ENCODE data around the gene N4BP3. TPM values are rescaled to one million over a fixed set of nuclear protein-coding genes. Genes with fewer than 3 reads are reported as not detected.

N4BP3 gene
- total RNA-seq, 1 donor from 2014 or later, result 107 TPM

DNA sequence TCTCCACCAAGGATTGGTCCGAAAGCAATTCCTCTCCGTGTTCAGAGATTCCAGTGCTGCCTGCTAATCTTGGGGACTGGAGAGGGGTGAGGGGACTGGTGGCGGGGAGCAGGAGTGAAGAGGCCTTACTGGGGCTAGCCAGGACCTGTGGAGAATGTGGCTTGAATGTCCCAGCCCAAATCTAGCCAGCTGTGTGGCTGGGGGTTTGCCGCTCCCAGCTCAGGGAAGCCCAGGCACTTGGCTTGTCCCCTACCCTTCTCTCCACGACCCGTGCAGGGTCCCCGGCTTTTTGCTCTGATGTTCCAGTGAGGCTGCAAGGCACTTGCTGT is 2.4 kb downstream of the N4BP3 start:
- peak overlapping the region; percentile 95 for H3K27ac Mint-ChIP-seq (ENCODE audit: unreplicated experiment)

GRCh38 chr5:178116143-178116885 is 3.0 kb downstream of the N4BP3 start:
- peaks cover 25% of the 10 kb centered on the region for H3K27me3 Mint-ChIP-seq (ENCODE audit: unreplicated experiment)
- peaks cover 21% of the 10 kb centered on the region for H3K36me3 Mint-ChIP-seq (ENCODE audit: low read depth, unreplicated experiment)
- H3K27ac Mint-ChIP-seq (ENCODE audit: unreplicated experiment), result peak overlapping the region; percentile 95
- no peak for TF ChIP-seq CTCF (IDR thresholded peaks at IDR 0.05; ENCODE audit: unreplicated experiment)
- peaks cover 43% of the 10 kb centered on the region for H3K4me1 Mint-ChIP-seq (ENCODE audit: unreplicated experiment)
- H3K4me3 Mint-ChIP-seq (ENCODE audit: unreplicated experiment), result peak overlapping the region; percentile 99
- no peak for DNase-seq (ENCODE audit: low spot score)
- no peaks in the 10 kb centered on the region for H3K9me3 Mint-ChIP-seq (ENCODE audit: unreplicated experiment)

More for the DNA sequence above, 2.4 kb downstream of the N4BP3 start:
- Mint-ChIP-seq H3K36me3 (ENCODE audit: low read depth, unreplicated experiment) (peaks cover 21% of the 10 kb centered on the region), H3K9me3 (ENCODE audit: unreplicated experiment) (no peaks in the 10 kb centered on the region), H3K4me1 (ENCODE audit: unreplicated experiment) (peaks cover 42% of the 10 kb centered on the region), H3K4me3 (ENCODE audit: unreplicated experiment) (peak overlapping the region; percentile 99), H3K27me3 (ENCODE audit: unreplicated experiment) (peaks cover 25% of the 10 kb centered on the region)
- no peak for TF ChIP-seq CTCF (IDR thresholded peaks at IDR 0.05; ENCODE audit: unreplicated experiment)
- DNase-seq (ENCODE audit: low spot score), result no peak

- no peaks in the 10 kb centered on the region for H3K9me3 Mint-ChIP-seq (ENCODE audit: unreplicated experiment)
- peaks cover 44% of the 10 kb centered on the region for H3K4me1 Mint-ChIP-seq (ENCODE audit: unreplicated experiment)
- peaks cover 21% of the 10 kb centered on the region for H3K27me3 Mint-ChIP-seq (ENCODE audit: unreplicated experiment)
- peak overlapping the region; percentile 94 for H3K27ac Mint-ChIP-seq (ENCODE audit: unreplicated experiment)
- DNase-seq (ENCODE audit: low spot score), result peak; percentile 68
- TF ChIP-seq CTCF (IDR thresholded peaks at IDR 0.05; ENCODE audit: unreplicated experiment), result no peak
- H3K4me3 Mint-ChIP-seq (ENCODE audit: unreplicated experiment), result no peak overlapping the region
- peaks cover 11% of the 10 kb centered on the region for H3K36me3 Mint-ChIP-seq (ENCODE audit: low read depth, unreplicated experiment)
These were observed 4.8 kb downstream of the N4BP3 start for GRCh38 chr5:178117923-178118701.

DNA sequence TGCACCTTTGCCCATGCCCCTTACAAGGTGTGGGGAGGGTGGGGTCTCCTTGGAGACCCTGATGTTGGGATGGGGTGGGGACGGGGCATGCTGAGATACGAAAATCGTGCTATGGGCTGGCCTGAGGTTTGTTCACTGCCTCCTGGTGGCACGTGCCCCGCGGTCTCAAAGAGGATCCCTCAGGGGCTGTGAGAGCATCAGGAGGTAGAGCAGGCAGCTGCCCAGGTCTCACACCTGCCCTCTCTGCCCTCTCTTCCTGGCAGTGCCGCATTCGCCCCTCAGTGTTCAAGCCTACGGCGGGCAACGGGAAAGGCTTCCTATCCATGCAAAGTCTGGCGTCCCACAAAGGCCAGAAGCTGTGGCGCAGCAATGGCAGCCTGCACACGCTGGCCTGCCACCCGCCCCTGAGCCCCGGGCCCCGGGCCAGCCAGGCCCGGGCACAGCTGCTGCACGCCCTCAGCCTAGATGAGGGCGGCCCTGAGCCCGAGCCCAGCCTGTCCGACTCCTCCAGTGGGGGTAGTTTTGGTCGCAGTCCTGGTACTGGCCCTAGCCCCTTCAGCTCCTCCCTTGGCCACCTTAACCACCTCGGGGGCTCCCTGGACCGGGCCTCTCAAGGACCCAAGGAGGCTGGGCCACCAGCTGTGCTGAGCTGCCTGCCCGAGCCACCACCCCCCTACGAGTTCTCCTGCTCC is 6.7 kb downstream of the N4BP3 start:
- H3K27me3 Mint-ChIP-seq (ENCODE audit: unreplicated experiment), result peaks cover 20% of the 10 kb centered on the region
- no peak overlapping the region for H3K4me3 Mint-ChIP-seq (ENCODE audit: unreplicated experiment)

More for the DNA sequence above, 6.7 kb downstream of the N4BP3 start:
- no peak for DNase-seq (ENCODE audit: low spot score)
- no peak for TF ChIP-seq CTCF (IDR thresholded peaks at IDR 0.05; ENCODE audit: unreplicated experiment)
- Mint-ChIP-seq H3K9me3 (ENCODE audit: unreplicated experiment) (no peaks in the 10 kb centered on the region), H3K27ac (ENCODE audit: unreplicated experiment) (peak overlapping the region; percentile 94), H3K36me3 (ENCODE audit: low read depth, unreplicated experiment) (peaks cover 17% of the 10 kb centered on the region), H3K4me1 (ENCODE audit: unreplicated experiment) (peaks cover 58% of the 10 kb centered on the region)
